ENCODE results near the gene CLTC. TPM values are rescaled to one million over a fixed set of nuclear protein-coding genes. Genes with fewer than 3 reads are reported as not detected.

Gene CLTC
- total RNA-seq, 1 experiment from 2014 or later, result 212 TPM

DNA sequence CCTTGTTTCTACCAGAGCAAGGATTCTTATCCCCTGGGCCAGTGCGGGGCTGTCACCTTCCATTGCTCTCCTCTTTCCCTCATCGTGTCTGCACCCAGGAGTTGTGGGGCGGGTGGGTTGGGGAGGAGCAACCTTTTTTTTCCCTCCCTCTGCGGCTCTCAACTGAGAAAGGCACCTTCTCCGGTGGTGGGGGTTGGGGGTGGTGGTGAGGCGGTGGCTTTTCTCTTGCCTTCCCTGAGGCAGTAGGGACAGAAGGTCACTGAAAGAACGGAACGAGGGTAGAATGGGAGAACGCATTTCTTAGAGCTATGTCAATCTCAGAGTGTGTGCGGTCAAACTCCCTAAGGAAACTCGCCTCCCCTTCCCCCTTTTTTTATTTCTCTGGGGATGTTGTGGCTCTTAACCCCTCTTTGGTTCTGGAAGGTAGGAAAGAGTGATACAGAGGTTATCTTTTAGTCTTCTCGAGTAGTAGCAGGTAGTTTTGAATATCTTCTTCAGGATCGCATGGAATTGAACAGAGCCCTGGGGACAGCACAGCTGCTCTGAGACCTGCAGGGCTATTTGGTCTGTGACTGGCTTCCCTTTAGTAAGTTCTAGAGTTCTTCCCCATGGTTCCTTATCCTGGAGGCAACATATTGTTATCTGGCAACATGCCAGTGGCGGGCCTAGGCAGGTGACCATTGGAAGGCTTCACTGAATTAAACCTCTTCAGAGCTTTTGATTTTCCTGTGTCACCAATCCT, 994 bp downstream of the CLTC start:
- no peaks in the 10 kb centered on the region for H3K27me3 Mint-ChIP-seq (ENCODE audit: unreplicated experiment)
- intact Hi-C loops (cut with micrococcal nuclease; ENCODE audit: unreplicated experiment), result loop anchor here (10.0 kb wide), 1 partner anchor 64 kb away; no protein-coding TSS in a partner anchor
- TSS peak; percentile 30 for BruUV-seq (replicated peaks)
- peaks cover 16% of the 10 kb centered on the region for H3K4me1 Mint-ChIP-seq (ENCODE audit: low read depth, unreplicated experiment)
- peak overlapping the region; percentile 98 for H3K27ac Mint-ChIP-seq (ENCODE audit: unreplicated experiment)
- H3K36me3 Mint-ChIP-seq (ENCODE audit: insufficient read depth, unreplicated experiment), result peaks cover 52% of the 10 kb centered on the region
- H3K9me3 Mint-ChIP-seq (ENCODE audit: low read depth, unreplicated experiment), result no peaks in the 10 kb centered on the region
- CTCF ChIA-PET, result no interaction called here
- peak overlapping the region; percentile 91 for H3K4me3 Mint-ChIP-seq (ENCODE audit: low read depth, unreplicated experiment)
- DNase-seq, result peak; percentile 23
- no peak for TF ChIP-seq CTCF (IDR thresholded peaks at IDR 0.05; ENCODE audit: unreplicated experiment)

GRCh38 chr17:59621771-59622170, 2.1 kb downstream of the CLTC start:
- CTCF ChIA-PET, result no interaction called here
- no peak for DNase-seq
- Mint-ChIP-seq H3K27me3 (ENCODE audit: unreplicated experiment) (no peaks in the 10 kb centered on the region), H3K4me1 (ENCODE audit: low read depth, unreplicated experiment) (peaks cover 16% of the 10 kb centered on the region), H3K4me3 (ENCODE audit: low read depth, unreplicated experiment) (peak overlapping the region; percentile 91), H3K36me3 (ENCODE audit: insufficient read depth, unreplicated experiment) (peaks cover 52% of the 10 kb centered on the region), H3K27ac (ENCODE audit: unreplicated experiment) (peak overlapping the region; percentile 98), H3K9me3 (ENCODE audit: low read depth, unreplicated experiment) (no peaks in the 10 kb centered on the region)
- TF ChIP-seq CTCF (IDR thresholded peaks at IDR 0.05; ENCODE audit: unreplicated experiment), result no peak
- BruUV-seq (replicated peaks), result no TSS peak
- intact Hi-C loops (cut with micrococcal nuclease; ENCODE audit: unreplicated experiment), result loop anchor here (10.0 kb wide), 1 partner anchor 63 kb away; no protein-coding TSS in a partner anchor

GRCh38 chr17:59623151-59623550, 3.5 kb downstream of the CLTC start:
- no peak for DNase-seq
- Mint-ChIP-seq H3K9me3 (ENCODE audit: low read depth, unreplicated experiment) (no peaks in the 10 kb centered on the region), H3K27ac (ENCODE audit: unreplicated experiment) (no peak overlapping the region)

GRCh38 chr17:59626756-59627155, 7.1 kb downstream of the CLTC start:
- peaks cover 18% of the 10 kb centered on the region for H3K4me1 Mint-ChIP-seq (ENCODE audit: low read depth, unreplicated experiment)
- H3K36me3 Mint-ChIP-seq (ENCODE audit: insufficient read depth, unreplicated experiment), result peaks cover 32% of the 10 kb centered on the region
- intact Hi-C loops (cut with micrococcal nuclease; ENCODE audit: unreplicated experiment), result loop anchor here (10.0 kb wide), 1 partner anchor 58 kb away; no protein-coding TSS in a partner anchor
- DNase-seq, result no peak
- CTCF ChIA-PET, result no interaction called here
- no peak for TF ChIP-seq CTCF (IDR thresholded peaks at IDR 0.05; ENCODE audit: unreplicated experiment)
- no peak overlapping the region for H3K4me3 Mint-ChIP-seq (ENCODE audit: low read depth, unreplicated experiment)
- no peaks in the 10 kb centered on the region for H3K9me3 Mint-ChIP-seq (ENCODE audit: low read depth, unreplicated experiment)
- no TSS peak for BruUV-seq (replicated peaks)
- no peaks in the 10 kb centered on the region for H3K27me3 Mint-ChIP-seq (ENCODE audit: unreplicated experiment)
- no peak overlapping the region for H3K27ac Mint-ChIP-seq (ENCODE audit: unreplicated experiment)

More at GRCh38 chr17:59623151-59623550, 3.5 kb downstream of the CLTC start:
- H3K27me3 Mint-ChIP-seq (ENCODE audit: unreplicated experiment), result no peaks in the 10 kb centered on the region
- intact Hi-C loops (cut with micrococcal nuclease; ENCODE audit: unreplicated experiment), result loop anchor here (10.0 kb wide), 1 partner anchor 62 kb away; no protein-coding TSS in a partner anchor
- H3K36me3 Mint-ChIP-seq (ENCODE audit: insufficient read depth, unreplicated experiment), result peaks cover 54% of the 10 kb centered on the region
- BruUV-seq (replicated peaks), result no TSS peak
- peak overlapping the region; percentile 91 for H3K4me3 Mint-ChIP-seq (ENCODE audit: low read depth, unreplicated experiment)
- peaks cover 17% of the 10 kb centered on the region for H3K4me1 Mint-ChIP-seq (ENCODE audit: low read depth, unreplicated experiment)
- CTCF ChIA-PET, result no interaction called here
- no peak for TF ChIP-seq CTCF (IDR thresholded peaks at IDR 0.05; ENCODE audit: unreplicated experiment)
